Kidney glomerular epithelial cell (primary cell): ENCODE measurements around the gene FNBP1L.
A peak's percentile ranks its signal among the peaks of the same experiment; 100 is the strongest.

ENCODE experiments used
- DNase-seq: peaks from one replicate; lab custom pipeline; 2025; lab: John Stamatoyannopoulos, UW

FNBP1L gene

DNA sequence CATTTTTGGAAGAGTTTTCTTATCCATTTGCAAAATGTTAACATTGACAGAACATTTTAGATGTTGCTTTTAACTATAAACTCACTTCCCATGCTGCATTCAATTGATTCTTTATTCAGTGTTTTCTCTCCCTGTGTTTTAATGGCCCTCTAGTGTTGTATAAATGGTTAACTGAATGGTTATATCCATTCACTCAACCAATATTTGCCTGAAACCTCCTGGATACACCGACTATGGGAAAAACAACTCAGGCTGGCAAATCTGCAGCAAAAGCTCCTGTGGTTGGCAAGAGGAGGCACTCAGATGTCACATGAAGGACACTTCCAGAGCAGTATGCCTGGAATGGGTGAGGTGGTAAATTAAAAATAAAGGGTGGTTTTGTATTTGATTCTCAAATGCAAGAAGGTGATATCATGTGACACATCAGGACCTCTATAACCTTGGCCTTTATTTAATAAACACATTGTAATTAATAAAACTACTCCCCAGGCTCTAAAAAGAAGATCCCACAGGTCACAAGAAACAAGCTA lies 126.1 kb downstream of the FNBP1L start:
- no peak for DNase-seq

DNA sequence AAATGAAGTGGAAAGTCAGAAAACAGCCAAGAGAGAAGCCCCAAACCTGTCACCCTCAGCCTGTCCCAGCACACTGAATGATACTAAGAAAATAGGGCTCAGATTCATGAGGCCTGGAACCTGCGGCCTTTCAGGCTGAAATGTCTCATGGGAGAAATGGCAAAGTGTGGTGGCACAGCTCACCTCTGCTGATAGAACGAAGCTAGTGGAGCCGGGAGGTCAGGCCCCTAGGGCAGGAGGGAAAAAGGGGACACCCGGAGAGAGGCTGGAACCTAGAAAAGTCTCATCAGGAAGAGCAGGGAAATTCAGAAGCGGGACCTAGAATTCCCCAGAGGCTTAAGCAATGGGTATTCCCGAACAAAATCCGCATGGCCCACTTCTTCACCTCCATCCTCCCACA lies 126.6 kb downstream of the FNBP1L start:
- no peak for DNase-seq

DNA sequence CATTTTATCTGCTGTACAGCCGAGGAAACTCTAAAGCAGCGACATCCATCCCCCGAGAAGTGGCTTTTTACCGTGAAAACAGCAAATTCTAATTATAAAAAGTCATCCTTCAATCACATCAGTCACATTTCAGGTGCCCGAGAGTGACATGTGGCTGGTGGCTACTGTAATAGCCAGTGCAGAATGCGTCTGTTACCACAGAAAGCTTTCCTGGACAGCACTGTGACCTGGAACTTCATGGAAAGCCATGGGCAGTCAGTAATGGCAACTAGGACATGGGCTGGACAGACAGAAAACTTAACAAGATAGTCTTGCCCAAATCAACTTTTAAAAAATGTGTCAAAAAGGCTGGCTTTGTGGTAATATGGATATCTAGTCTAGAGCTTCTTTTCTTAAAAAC lies 127.1 kb downstream of the FNBP1L start:
- DNase-seq: no peak

DNA sequence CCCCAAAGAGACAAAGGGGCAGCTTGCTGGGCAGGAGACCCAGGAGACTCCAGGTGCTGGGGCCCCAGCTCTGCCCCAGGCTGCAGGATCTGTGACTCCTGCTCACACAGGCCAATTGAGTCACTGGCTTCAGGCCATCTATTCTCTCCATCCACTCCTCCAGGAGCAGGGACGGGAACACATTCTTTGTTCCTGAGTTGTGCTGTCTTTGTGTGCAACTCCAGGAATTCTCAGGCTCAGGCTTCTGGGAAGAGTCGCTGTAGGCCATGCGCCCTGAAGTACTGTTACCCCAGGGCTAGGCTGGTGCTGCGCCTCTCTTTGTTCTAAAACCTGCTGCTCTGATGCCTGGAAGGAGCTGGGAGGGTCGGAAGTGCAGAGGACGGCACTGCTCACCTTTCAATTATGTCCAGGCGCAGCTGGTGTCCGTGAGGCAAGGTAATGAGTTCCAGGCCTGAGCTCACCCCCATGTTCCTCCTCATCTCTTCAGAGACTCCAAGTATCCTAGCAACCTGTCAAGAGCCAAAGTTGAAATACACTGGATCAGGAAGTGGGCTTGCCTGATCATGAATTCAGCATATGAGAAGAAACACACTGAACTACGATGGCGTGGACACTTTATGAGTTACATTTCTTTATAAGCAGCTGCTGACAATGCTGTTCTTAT lies 127.8 kb downstream of the FNBP1L start:
- no peak for DNase-seq

DNA sequence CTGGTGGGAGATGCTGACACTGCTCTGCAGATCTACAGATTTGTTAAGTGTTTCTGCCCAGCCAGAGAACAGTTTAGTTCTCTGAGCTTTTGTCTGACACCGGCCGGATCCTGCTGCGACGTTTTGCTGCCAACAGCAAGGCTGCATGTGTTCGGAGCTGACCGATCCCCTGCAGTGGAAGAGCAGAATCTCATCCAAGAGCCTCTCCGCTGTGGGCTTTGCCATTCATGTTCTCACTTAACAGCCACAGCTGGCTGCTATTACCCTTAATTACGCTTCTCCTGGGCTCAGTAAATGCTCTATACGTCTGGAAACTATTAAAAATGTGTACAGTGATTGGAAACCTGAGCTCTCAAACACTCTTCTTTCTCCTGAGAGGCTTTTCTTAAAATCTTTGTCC lies 128.4 kb downstream of the FNBP1L start:
- no peak for DNase-seq

DNA sequence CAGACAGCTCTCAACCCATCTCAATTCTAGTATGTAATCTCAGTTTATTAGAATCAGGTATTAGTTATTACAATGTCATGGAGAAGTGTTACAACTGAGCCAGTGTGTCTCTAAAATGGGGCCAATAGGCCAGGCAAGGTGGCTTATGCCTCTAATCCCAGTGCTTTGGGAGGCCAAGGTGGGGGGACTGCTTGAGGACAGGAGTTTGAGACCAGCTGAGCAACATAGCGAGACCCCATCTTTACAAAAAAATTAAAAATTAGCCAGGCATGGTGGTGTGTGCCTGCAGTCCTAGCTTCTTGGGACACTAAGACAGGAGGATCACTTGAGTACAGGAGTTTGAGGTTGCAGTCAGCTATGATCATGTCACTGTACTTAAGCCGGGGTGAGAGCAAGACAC lies 128.8 kb downstream of the FNBP1L start:
- no peak for DNase-seq

DNA sequence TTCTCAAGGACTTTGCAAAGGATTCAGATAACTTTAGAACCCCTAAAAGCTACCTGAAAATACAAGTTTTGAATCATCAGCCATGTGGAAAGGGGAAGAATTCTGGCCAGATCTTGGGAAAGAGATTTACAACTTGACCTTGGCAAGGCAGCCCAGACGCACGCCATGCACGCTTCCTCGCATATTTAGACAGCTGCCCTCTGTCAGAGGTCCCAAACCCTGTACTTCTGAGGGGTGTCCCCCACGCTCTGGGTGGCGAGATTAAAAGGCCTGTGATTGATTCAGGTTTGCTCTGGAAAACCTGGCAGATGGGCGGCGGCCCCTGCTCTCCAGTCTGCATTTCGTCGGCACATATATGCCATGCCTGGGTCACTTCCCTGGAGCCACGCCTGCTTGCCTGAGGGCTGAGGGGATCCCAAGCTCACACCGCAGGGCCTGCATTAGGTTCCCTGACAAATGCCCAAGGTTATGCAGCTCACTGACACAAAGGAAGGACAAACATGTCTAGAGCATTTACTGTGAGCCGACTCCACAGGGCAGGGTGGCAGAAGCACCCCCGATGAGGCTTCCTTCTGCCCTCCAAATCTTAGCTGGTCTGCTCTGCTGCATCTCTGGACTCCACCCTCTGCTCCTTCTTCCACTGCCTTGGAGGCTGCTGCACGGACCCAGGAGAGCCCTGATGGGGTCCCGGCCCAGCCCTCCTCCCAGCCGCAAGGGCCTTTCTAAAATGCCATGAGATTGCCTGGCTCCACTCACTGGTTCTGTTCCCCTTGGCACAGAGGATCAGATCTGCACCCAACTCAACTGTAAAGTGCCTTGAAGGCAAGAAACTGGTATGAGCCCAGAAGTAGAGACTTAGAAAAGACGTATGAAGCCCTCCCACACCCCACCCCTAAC lies 129.9 kb downstream of the FNBP1L start:
- DNase-seq: no peak

DNA sequence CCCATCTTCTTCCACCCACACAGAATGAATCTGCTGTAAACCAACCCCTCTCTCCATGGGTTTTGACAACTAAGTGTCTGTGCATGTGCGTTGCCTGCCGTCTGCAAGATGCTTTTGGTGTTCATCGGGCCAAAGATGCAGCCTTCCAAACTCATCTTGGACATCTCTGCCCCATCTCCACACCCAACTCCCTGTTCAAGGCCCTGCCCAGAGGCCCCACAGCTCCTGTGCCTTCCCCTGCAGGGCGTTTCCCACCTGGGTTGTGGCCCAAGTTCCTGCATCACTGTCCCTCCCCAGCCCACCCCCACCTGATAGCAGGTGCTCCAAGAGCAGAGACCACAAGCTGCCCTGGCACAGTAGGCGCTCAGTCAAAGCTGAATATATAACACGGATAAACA lies 130.5 kb downstream of the FNBP1L start:
- DNase-seq: no peak

DNA sequence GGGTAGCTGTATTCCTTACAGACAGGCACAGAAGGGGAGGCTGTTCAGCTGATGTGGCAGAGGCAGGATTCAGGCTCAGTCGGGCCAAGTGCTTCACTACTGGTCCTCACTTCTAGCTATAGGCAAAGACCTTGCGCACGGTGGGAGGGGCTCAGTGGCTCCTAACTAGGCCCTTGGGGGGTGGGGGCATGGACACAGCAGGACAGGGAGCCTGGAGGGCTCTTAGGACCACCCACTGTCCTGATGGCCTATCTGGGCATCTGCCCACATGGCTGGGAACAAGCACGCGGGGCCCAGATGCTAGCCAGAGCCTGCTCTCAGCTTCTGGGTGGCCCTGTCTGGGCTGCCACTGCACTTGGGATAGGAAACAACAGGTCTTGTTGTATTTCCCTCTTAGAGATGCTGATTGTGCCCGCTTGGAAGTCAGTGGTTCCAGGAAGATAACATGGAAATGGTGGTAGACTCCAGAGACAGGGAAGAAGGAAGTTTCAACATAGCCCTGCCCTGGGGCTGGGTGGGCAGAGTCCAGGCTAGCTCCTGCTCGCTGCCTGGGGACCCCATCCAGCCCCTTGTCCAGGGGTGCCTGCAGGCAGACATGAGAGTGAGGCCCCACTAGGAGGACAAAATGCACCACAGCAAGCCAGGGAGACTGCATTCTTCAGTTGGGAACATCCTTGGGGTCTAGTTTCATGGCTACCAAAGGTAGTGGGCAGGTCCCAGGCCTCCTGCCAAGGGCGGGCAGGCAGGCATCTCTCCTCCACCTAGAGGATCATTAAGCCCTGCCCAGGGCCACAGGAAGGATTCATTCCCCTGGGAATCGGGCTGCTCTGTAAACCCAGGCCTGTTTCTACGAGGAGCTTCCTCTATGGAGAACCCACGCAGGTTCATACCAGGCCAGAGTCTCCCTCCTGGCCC lies 131.2 kb downstream of the FNBP1L start:
- no peak for DNase-seq

DNA sequence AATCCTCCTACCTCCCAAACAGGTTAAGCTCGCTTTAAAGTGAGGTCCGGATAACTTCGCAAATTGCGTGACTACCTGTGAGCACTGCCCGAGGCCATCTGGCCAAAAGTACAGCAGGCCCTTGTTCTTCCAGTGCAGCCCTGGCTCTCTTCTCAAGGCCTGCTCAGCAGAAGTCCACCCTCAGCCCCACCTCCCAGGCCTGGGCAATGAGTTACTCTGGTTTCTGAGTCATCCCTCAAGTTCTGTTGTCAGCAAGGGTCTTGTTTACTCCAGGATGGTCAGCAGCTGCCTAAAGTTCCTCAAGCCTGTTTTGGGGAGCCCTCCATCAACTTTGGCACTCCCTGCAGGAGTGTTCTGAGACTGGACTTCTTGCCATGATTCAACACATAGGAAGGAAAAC lies 132.0 kb downstream of the FNBP1L start:
- DNase-seq: peak; percentile 34

DNA sequence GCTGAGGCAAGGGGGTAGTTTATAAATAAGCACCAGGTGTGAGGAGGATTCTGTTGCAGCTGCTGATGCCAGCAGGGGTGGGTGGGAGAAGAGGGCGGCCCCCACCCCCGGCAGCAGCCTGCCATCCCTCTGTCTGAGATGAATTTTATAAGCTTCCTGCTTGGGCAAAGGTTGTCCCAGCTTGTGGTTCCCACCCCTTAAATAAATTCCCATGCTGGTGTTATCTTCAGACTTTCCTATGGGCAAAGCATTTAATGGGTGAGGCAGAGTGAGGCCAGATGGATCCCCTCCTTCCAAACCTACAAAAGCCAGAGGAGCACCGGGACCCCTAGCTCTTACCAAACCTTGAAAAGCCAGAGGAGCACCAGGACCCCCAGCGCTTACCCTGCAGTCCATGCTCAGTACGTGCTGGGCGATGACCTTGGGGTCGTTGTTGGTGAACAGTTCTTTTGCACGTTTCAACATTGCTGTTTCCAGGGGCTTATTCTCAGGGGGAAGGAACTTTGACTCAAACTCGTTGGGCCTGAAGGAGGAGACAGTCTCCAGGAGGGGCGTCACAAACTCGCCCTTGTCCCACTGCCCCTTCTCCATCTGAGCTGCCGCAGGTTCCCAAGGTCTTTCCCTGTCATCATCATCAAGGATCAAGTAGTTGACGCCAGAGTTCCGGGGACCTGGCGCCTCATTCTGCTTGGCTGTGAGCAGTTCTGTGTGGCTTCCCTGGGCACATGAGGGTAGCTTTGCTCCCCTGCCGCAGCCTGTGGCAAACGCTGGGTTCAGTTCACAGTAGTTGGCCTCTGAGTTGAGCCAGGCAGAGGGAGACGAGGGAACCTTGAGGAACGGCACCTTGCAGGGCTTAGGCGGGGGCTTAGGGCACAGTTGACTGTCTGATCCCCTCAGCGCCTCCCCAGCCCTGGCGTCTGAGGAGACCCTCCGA lies 134.3 kb downstream of the FNBP1L start:
- no peak for DNase-seq

DNA sequence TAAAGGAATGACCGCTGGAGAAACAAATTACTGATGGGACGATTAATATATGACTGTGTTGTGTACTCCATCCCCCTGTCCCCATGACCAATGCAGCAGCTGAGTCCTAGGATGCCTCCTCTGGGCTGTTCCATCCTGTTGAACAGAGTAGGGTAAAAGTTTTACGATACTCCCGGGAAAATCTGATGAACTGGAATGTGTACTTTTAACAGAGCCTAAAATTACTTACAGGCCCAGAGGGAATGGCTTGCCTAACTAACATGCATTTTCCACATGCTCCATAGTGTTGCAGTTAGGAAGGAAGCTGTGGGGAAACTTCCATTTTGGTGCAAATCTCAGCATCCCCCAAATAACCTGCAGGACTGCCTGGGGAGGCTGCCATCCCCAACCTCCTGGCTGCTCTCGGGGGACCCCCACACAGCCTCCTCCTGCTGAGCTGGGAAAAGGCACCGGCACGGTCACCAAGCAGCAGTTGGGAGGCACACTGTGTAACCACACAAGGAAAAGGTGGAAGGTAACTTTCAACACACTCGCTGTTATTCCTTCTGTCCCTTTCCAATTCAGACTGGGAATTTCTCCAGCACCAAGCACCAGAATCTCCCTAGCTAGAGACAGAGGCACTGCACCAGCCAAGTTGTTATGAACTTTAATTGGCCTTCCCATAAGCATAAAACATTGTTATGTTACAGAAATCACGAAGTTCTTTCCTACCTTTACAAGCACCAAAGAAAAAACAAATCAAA lies 136.5 kb downstream of the FNBP1L start:
- no peak for DNase-seq

DNA sequence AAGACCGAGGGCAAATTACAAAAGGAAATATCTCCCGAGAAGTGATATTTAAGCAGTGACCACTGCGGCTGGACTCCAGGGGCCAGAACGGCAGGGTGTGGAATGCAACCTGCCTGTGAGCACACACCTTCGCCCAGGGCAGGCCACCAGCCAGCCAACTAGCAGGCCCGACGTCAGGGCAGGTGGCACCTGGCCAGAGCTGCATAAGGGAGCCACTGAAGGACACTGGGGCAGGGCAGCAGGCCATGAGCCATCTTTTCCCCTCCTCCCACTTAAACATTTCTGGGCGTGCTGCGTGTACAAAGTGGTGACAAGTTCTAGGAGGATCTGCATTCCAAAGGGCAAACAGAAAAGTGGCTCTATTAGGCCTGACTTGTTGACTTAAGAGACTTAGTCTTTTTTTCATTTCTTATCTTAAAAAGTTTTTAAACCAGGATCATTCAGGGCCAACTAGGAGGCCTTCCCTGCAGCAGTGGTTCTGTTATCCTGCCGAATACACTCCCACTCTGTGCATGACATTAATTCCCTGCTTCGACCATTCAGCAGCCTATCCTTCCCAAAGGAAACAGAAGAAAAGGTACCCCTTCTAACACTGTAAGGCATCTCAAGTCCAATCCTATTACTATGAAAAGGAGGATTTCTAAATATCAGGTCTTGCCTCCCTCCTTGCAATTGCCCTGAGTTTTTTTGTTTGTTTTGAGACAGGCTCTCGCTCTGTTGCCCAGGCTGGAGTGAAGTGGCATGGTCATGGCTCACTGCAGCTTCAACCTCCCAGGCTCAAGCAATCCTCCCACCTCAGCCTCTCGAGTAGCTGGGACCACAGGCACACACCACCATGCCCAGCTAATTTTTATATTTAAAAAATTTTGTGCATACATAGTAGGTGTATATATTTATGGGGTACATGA lies 137.4 kb downstream of the FNBP1L start:
- no peak for DNase-seq

DNA sequence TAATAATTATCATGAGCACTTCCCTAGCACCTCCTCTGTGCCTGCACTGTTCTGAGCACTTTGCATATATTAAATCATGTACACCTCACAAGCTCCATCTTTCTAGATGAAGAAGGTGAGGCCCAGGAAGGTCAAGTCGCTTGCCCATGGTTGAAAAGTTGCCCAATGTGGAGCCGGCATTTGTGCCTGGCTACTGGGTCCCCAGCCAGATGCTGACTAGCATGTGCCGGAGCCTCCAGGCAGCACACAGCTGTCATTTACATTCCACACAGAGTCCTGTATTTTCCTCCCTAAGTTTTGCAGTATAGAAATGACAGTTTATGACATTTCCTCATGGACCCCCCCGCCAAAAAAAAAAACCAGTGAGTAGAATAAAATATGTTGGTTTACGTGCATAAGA lies 139.4 kb downstream of the FNBP1L start:
- no peak for DNase-seq

DNA sequence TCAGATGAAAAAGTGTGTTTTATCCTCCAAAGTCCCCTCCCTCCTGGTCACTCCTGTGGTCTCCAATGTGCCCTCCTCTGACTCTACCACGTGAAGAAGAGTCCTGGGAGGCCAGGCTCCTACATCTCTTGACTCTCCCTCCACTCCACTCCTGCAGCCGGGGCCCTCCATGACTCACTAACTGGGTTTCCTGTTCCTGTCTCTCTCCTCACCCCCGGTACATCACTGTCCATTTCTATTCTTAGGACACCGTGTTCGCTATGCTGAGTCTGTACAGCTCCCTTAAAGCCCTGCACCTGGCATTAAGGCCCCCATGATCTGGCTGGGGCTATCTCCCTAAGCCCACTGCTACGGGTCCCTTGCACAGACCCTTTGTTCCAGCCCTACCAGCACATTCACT lies 140.3 kb downstream of the FNBP1L start:
- DNase-seq: no peak

DNA sequence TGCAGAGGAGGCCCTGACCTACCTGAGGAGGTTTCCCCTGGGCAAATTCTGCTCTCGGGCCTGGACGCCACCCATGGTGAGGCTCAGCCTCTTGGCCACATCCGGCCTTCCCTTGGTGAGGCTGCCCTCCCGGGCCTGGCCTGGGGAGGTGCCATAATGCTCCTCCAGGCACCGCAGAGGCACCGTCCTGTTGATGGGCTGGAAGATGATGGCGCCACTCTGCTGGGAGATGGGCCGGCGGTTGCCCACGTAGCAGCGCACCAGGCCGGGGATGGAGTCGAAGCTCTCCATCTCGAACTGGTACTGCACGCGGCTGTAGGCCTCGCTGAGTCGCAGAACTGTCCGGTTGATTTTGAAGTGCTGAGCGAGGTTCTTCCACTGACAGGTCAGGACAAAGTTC lies 141.0 kb downstream of the FNBP1L start:
- DNase-seq: no peak

DNA sequence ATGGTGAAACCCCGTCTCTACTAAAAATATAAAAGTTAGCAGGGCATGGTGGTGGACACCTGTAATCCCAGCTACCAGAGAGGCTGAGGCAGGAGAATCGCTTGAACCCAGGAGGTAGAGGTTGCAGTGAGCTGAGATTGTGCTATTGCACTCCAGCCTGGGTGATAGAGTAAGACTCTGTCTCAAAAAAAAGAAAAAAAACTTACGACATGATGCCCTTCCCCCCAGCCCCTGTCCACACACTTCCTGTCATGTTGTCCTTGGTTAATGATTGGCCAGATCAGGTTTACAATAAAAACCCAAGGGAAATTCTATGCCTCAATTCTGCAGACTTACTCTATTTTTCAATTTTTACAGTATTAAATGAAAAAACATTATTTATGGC lies 143.4 kb downstream of the FNBP1L start:
- DNase-seq: peak; percentile 85

DNA sequence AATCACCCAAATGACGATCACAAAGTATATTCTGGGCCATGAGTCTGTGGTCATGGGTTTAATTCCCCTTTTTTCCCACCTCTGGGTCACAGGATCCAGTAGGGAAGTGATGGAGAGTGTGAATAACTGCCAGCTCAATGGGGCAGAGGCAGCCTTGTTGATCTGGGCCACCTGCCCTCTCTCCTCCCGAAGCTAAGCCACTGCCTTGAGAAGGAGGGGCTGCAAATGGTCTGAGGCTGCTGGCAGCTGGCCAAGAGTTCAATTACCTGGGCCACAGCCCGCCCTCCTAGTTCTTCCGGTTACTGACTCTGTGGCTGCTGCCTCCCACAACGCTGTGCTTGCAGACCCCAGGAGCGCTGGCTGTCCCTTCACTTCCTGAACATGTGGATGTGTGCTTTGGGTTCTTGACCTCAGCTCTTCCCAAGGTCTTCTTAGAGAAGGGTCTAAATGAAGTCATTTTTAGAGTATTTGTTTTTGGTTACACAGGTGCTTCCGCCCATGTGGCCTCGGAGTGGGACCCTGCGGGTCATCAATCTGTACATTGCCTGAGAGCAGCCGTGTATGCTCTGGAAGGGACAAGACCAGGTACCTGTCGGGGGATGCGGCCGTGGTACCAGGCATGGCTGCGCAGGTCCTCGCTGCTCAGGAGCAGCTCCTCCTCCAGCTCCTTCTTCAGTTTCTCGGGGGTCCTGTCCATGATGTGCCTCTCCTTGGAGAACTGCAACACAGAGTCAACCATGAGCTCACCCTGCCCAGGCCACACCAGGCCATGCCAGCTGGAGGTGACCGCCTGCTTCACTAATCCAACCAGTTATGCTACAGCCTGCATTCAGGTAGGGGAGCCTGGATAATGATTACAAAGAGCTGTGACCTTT lies 144.0 kb downstream of the FNBP1L start:
- peak; percentile 85 for DNase-seq
